HEK293 (cell line): Measurements from ENCODE around the gene PCNX3.

Source experiments
- ZNF707 ChIP-seq: fragments of 450-650 bp; formaldehyde crosslinking; IDR thresholded peaks from 2 replicates; pipeline ENCODE4 v1.5.1; 2016; ENCODE audit warnings: missing biosample characterization, missing genetic modification characterization
- TF ChIP-seq, protein P1 (sequence below): fragments of 450-650 bp; formaldehyde crosslinking; IDR thresholded peaks from 2 replicates; pipeline ENCODE4 v1.5.1; 2016; ENCODE audit warnings: missing biosample characterization, missing genetic modification characterization, low read depth
- TF ChIP-seq, protein P2 (sequence below): fragments of 450-650 bp; IDR thresholded peaks from 2 replicates; pipeline ENCODE4 v1.5.1; 2018; ENCODE audit warnings: missing biosample characterization, mild to moderate bottlenecking, missing genetic modification characterization

DNA sequence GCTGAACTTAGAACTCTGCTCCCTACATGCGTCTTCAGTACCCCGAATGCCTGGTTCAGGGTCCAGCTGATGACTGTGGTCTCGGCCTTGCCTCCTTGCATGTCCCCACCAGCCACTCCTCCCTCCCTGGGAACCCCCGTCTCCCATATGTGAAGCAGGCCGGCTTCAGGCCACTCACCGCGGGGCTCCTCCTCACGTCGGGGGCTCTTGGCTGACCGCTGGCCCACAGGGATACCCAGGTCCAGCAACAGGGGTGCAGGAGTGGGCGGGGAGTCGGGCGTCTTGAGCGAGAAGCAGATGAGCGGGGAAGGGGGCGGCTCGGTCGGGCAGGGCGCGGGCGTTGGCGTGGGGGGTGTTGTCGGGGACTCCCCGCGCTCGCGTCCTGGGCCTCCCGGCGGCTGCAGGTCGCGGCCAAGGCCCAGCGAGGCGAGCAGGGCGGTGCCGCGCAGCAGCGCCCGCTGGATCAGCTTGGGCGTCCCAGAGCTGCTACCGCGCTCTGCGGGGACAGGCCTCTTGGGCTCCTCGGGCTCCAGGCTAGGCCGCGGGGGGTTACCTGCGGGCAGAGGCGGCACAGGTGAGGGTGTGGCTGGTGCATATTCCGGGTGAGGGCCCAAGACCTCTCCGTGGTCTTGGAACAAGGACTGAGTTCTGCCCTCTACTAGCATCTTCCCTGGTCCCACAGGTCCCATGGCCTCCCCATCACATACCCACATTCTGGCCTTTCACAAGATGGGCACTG, 16.2 kb upstream of the PCNX3 start:
- no peak for TF ChIP-seq ZNF707 (tag by site-specific recombination)
- TF ChIP-seq, protein P1, sequence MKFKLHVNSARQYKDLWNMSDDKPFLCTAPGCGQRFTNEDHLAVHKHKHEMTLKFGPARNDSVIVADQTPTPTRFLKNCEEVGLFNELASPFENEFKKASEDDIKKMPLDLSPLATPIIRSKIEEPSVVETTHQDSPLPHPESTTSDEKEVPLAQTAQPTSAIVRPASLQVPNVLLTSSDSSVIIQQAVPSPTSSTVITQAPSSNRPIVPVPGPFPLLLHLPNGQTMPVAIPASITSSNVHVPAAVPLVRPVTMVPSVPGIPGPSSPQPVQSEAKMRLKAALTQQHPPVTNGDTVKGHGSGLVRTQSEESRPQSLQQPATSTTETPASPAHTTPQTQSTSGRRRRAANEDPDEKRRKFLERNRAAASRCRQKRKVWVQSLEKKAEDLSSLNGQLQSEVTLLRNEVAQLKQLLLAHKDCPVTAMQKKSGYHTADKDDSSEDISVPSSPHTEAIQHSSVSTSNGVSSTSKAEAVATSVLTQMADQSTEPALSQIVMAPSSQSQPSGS (tag by site-specific recombination) = no peak
- TF ChIP-seq, protein P2, sequence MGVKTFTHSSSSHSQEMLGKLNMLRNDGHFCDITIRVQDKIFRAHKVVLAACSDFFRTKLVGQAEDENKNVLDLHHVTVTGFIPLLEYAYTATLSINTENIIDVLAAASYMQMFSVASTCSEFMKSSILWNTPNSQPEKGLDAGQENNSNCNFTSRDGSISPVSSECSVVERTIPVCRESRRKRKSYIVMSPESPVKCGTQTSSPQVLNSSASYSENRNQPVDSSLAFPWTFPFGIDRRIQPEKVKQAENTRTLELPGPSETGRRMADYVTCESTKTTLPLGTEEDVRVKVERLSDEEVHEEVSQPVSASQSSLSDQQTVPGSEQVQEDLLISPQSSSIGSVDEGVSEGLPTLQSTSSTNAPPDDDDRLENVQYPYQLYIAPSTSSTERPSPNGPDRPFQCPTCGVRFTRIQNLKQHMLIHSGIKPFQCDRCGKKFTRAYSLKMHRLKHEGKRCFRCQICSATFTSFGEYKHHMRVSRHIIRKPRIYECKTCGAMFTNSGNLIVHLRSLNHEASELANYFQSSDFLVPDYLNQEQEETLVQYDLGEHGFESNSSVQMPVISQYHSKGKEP (tag by site-specific recombination) = no peak
